Spleen (tissue), 11 donors: ENCODE results near the gene HRH2. TPM values are rescaled to one million over a fixed set of nuclear protein-coding genes. Genes with fewer than 3 reads are reported as not detected.
A peak's percentile ranks its signal among the peaks of the same experiment; 100 is the strongest.

Experiments
- DNase-seq: peaks from one replicate; pipeline ENCODE4 v3.0.0-alpha.2; 2020
- H3K27ac ChIP-seq, 8 donors: fragments of 200-600 bp; sonication (generic) in 7 of 8; 1 replicate in 4 of 8; 2 replicates in 4 of 8; pipeline versions ENCODE4 v1.5.0 to v1.8.0; 2016 to 2021; ENCODE audit warnings: inconsistent platforms in 4 of 8, mild to moderate bottlenecking in 4 of 8, moderate library complexity in 1 of 8
- H3K27me3 ChIP-seq, 7 donors: fragments of 200-600 bp; sonication (generic) in 6 of 7; replicated peaks in 1 of 7; 1 replicate in 4 of 7; 2 replicates in 3 of 7; pipeline versions ENCODE4 v1.5.0 to v1.8.0; 2016 to 2021; ENCODE audit warnings: inconsistent platforms in 3 of 7, mild to moderate bottlenecking in 1 of 7
- H3K36me3 ChIP-seq, 6 donors: fragments of 200-600 bp; sonication (generic) in 5 of 6; 1 replicate in 4 of 6; 2 replicates in 2 of 6; pipeline versions ENCODE4 v1.5.0 to v1.8.0; 2016 to 2021; ENCODE audit warnings: inconsistent platforms in 2 of 6
- H3K4me1 ChIP-seq, 6 donors: fragments of 200-600 bp; sonication (generic) in 5 of 6; 1 replicate in 3 of 6; 2 replicates in 3 of 6; pipeline versions ENCODE4 v1.5.0 to v1.8.0; 2016 to 2021; ENCODE audit warnings: inconsistent platforms in 3 of 6
- H3K4me3 ChIP-seq, 8 donors: fragments of 200-600 bp; sonication (generic) in 7 of 8; 1 replicate in 4 of 8; 2 replicates in 4 of 8; pipeline versions ENCODE4 v1.5.0 to v1.8.0; 2016 to 2021; ENCODE audit warnings: inconsistent platforms in 4 of 8, mild to moderate bottlenecking in 4 of 8, moderate library complexity in 2 of 8
- H3K9me3 ChIP-seq, 8 donors: fragments of 200-600 bp; sonication (generic) in 7 of 8; 1 replicate in 4 of 8; 2 replicates in 4 of 8; pipeline versions ENCODE4 v1.5.0 to v1.8.0; 2016 to 2021; ENCODE audit warnings: inconsistent platforms in 4 of 8
- CTCF ChIP-seq, 11 experiments: fragments of 200-600 bp in 7 of 11; fragments of 450-650 bp in 4 of 11; sonication (generic) in 4 of 11; IDR thresholded peaks in 8 of 11; conservative IDR thresholded peaks in 3 of 11; 1 replicate in 7 of 11; 2 replicates in 4 of 11; pipeline versions ENCODE4 v1.4.0 to v1.8.0; 2016 to 2021; ENCODE audit warnings: antibody characterized with exemption in 11 of 11, inconsistent platforms in 4 of 11, mild to moderate bottlenecking in 1 of 11
- POLR2A ChIP-seq, 3 donors: fragments of 450-650 bp; IDR thresholded peaks; one replicate each; pipeline ENCODE4 v1.5.1; 2017; ENCODE audit warnings: antibody characterized with exemption in 3 of 3, mild to moderate bottlenecking in 1 of 3
- POLR2AphosphoS5 ChIP-seq, 3 donors: sonication (generic); formaldehyde crosslinking; IDR thresholded peaks; one replicate each; pipeline ENCODE4 v1.5.1; 2017; ENCODE audit warnings: antibody characterized with exemption in 3 of 3
- WGBS, 5 donors: extraction: QIAGEN DNeasy Blood & Tissue Kit in 3 of 5; methylation state at CpG; one replicate each; pipeline versions ENCODE4 v1.1.5 to v1.1.7; 2013 to 2018; 5-methylcytosine and 5-hydroxymethylcytosine counted together
- intact Hi-C: fragments of 100-400 bp; cut with DNase I; formaldehyde crosslinking; loops from one replicate; pipeline ENCODE4 v1.15.0; 2023; ENCODE audit warnings: low total_unique reads
- polyA plus RNA-seq, 3 donors: library from polyadenylated mRNA; stranded (reverse); fragments of 200-250 nt; gene quantifications; one replicate each; pipeline ENCODE4 v1.2.1, GENCODE V29; 2013
- total RNA-seq, 7 donors: library from RNA; depleted of rRNA in 3 of 7; stranded (reverse); fragments of >200 nt in 3 of 7; fragmentation: NEBNext Ultra II Directional in 4 of 7; extraction: Animal tissue kit (Norgen Biotek cat#: 25700) in 4 of 7; gene quantifications; one replicate each; pipeline versions ENCODE4 v1.1.0 to v1.2.1, GENCODE V29; 2016 to 2021
- donor health status: healthy with polysubstance abuse.
- donor health status: DM: no; HTN: no; CAD: no; lungs with moderate emphysema.
- donor health status: DM: no; HTN: no; CAD: no.
- donor health status: Bipolar disorder and iron deficiency.
- donor health status: healthy.
- donor health status: DM: no; HTN: no; CAD: no.
- donor health status: DM: yes; HTN: yes; CAD: no.

The HRH2 gene
- total and polyA plus RNA-seq, 10 donors = 1.9 to 85.2 (median 22.3) TPM

GRCh38 chr5:175680463-175680862 lies 22.6 kb downstream of the HRH2 start:
- peaks cover 0 to 33% (median 5%) of the 10 kb centered on the region in 6 donors for H3K36me3 ChIP-seq
- TF ChIP-seq POLR2AphosphoS5 (IDR thresholded peaks at IDR 0.05) (no peak), CTCF (IDR thresholded peaks at IDR 0.05 in 8 of 11, conservative IDR thresholded peaks at IDR 0.05 in 3 of 11) (no peak), POLR2A (IDR thresholded peaks at IDR 0.05) (no peak)
- 74 to 81% (median 76%) methylated on average over 7 of the region's 7 CpGs for whole genome bisulfite sequencing, 5 donors
- no peaks in the 10 kb centered on the region for H3K27me3 ChIP-seq
- H3K4me3 ChIP-seq = no peak overlapping the region
- H3K9me3 ChIP-seq = no peaks in the 10 kb centered on the region
- intact Hi-C loops = no loop called here
- DNase-seq = peak; percentile 20
- peak overlapping the region in 2 of 8 donors; percentile 43 to 87 for H3K27ac ChIP-seq
- peaks cover 0 to 49% (median 7%) of the 10 kb centered on the region in 6 donors for H3K4me1 ChIP-seq

GRCh38 chr5:175681045-175681967 lies 23.4 kb downstream of the HRH2 start:
- peak; percentile 25 for DNase-seq
- peaks cover 0 to 48% (median 6%) of the 10 kb centered on the region in 6 donors for H3K4me1 ChIP-seq
- intact Hi-C loops = no loop called here

GRCh38 chr5:175681968-175682340 lies 24.1 kb downstream of the HRH2 start:
- no peak for TF ChIP-seq POLR2A (IDR thresholded peaks at IDR 0.05)
- TF ChIP-seq CTCF (IDR thresholded peaks at IDR 0.05 in 8 of 11, conservative IDR thresholded peaks at IDR 0.05 in 3 of 11) = no peak
- TF ChIP-seq POLR2AphosphoS5 (IDR thresholded peaks at IDR 0.05) = no peak
- DNase-seq = peak; percentile 42
- no peak overlapping the region for H3K4me3 ChIP-seq
- no peak overlapping the region for H3K27ac ChIP-seq
- peaks cover 0 to 48% (median 3%) of the 10 kb centered on the region in 6 donors for H3K4me1 ChIP-seq
- intact Hi-C loops = no loop called here
- peaks cover 0 to 3% (median 0%) of the 10 kb centered on the region in 7 donors for H3K27me3 ChIP-seq
- H3K36me3 ChIP-seq = peaks cover 0 to 48% (median 5%) of the 10 kb centered on the region in 6 donors
- H3K9me3 ChIP-seq = no peaks in the 10 kb centered on the region
- WGBS, 5 donors = 86 to 91% (median 90%) methylated on average over 12 of the region's 12 CpGs

More at GRCh38 chr5:175681045-175681967, 23.4 kb downstream of the HRH2 start:
- no peaks in the 10 kb centered on the region for H3K27me3 ChIP-seq
- no peak for TF ChIP-seq POLR2A (IDR thresholded peaks at IDR 0.05)
- no peak for TF ChIP-seq CTCF (IDR thresholded peaks at IDR 0.05 in 8 of 11, conservative IDR thresholded peaks at IDR 0.05 in 3 of 11)
- no peak for TF ChIP-seq POLR2AphosphoS5 (IDR thresholded peaks at IDR 0.05)
- H3K36me3 ChIP-seq = peaks cover 0 to 41% (median 5%) of the 10 kb centered on the region in 6 donors
- peak overlapping the region in 2 of 8 donors; percentile 26 to 87 for H3K27ac ChIP-seq
- no peak overlapping the region for H3K4me3 ChIP-seq
- no peaks in the 10 kb centered on the region for H3K9me3 ChIP-seq
- WGBS, 5 donors = 81 to 87% (median 83%) methylated on average over 21 of the region's 21 CpGs

- Histone ChIP-seq H3K4me3 (no peak overlapping the region), H3K4me1 (peaks cover 0 to 48% (median 3%) of the 10 kb centered on the region in 6 donors), H3K9me3 (no peaks in the 10 kb centered on the region), H3K27ac (no peak overlapping the region), H3K27me3 (peaks cover 0 to 7% (median 0%) of the 10 kb centered on the region in 7 donors), H3K36me3 (peaks cover 0 to 55% (median 5%) of the 10 kb centered on the region in 6 donors)
- TF ChIP-seq POLR2A (IDR thresholded peaks at IDR 0.05) (no peak), CTCF (IDR thresholded peaks at IDR 0.05 in 8 of 11, conservative IDR thresholded peaks at IDR 0.05 in 3 of 11) (no peak)
- DNase-seq = peak; percentile 54
- intact Hi-C loops = no loop called here
- WGBS, 5 donors = 81 to 92% (median 90%) methylated on average over 8 of the region's 8 CpGs
These were observed 24.8 kb downstream of the HRH2 start for GRCh38 chr5:175682664-175683063.
